GM12801 (cell line): ENCODE measurements around the gene CCDC138.

ENCODE experiments used
- CTCF ChIP-seq: IDR thresholded peaks from one replicate; pipeline ENCODE4 v1.5.1; 2011; ENCODE audit warnings: control low read depth; ENCODE audit not compliant: insufficient read length; ENCODE audit errors: extremely low read depth

Gene CCDC138

GRCh38 chr2:108904680-108905079, 118.1 kb downstream of the CCDC138 start:
- TF ChIP-seq CTCF: no peak

GRCh38 chr2:108905176-108905575, 118.6 kb downstream of the CCDC138 start:
- TF ChIP-seq CTCF: no peak

- TF ChIP-seq CTCF: no peak
Observed at GRCh38 chr2:108905906-108906305, 119.3 kb downstream of the CCDC138 start.

GRCh38 chr2:108906403-108907077, 120.0 kb downstream of the CCDC138 start:
- TF ChIP-seq CTCF: no peak

GRCh38 chr2:108907822-108908712, 121.5 kb downstream of the CCDC138 start:
- no peak for TF ChIP-seq CTCF

GRCh38 chr2:108908713-108909070, 122.1 kb downstream of the CCDC138 start:
- no peak for TF ChIP-seq CTCF

- TF ChIP-seq CTCF: no peak
Observed at GRCh38 chr2:108909275-108909823, 122.8 kb downstream of the CCDC138 start.
